ENCODE measurements around the gene PARD3B.

Gene PARD3B

GRCh38 chr2:204850581-204850980, 305.3 kb downstream of the PARD3B start:
- DNase-seq: no peak

GRCh38 chr2:204853905-204854304, 308.6 kb downstream of the PARD3B start:
- DNase-seq: no peak

- no peak for DNase-seq
These were observed 315.0 kb downstream of the PARD3B start for GRCh38 chr2:204860274-204860673.

- DNase-seq: no peak
These were observed 317.5 kb downstream of the PARD3B start for GRCh38 chr2:204862809-204863208.

GRCh38 chr2:204863336-204863735, 318.1 kb downstream of the PARD3B start:
- no peak for DNase-seq

GRCh38 chr2:204869132-204869823, 324.0 kb downstream of the PARD3B start:
- DNase-seq: no peak

- no peak for DNase-seq
These were observed 324.8 kb downstream of the PARD3B start for GRCh38 chr2:204870053-204870452.

GRCh38 chr2:204871231-204871953, 326.1 kb downstream of the PARD3B start:
- DNase-seq: no peak

GRCh38 chr2:204876311-204876710, 331.0 kb downstream of the PARD3B start:
- DNase-seq: no peak

GRCh38 chr2:204877691-204878090, 332.4 kb downstream of the PARD3B start:
- no peak for DNase-seq

- DNase-seq: no peak
These were observed 335.7 kb downstream of the PARD3B start for GRCh38 chr2:204880928-204881327.

GRCh38 chr2:204881655-204882054, 336.4 kb downstream of the PARD3B start:
- DNase-seq: no peak

- no peak for DNase-seq
These were observed 340.5 kb downstream of the PARD3B start for GRCh38 chr2:204885747-204886146.

- no peak for DNase-seq
These were observed 341.4 kb downstream of the PARD3B start for GRCh38 chr2:204886713-204887112.

GRCh38 chr2:204888222-204888621, 342.9 kb downstream of the PARD3B start:
- DNase-seq: no peak

- no peak for DNase-seq
These were observed 345.4 kb downstream of the PARD3B start for GRCh38 chr2:204890680-204891079.

GRCh38 chr2:204891739-204892138, 346.5 kb downstream of the PARD3B start:
- DNase-seq: no peak

GRCh38 chr2:204892506-204893255, 347.4 kb downstream of the PARD3B start:
- DNase-seq: no peak

- no peak for DNase-seq
These were observed 350.9 kb downstream of the PARD3B start for GRCh38 chr2:204896146-204896545.

GRCh38 chr2:204897561-204897960, 352.3 kb downstream of the PARD3B start:
- no peak for DNase-seq

GRCh38 chr2:204898928-204899640, 353.8 kb downstream of the PARD3B start:
- DNase-seq: no peak

GRCh38 chr2:204899983-204900382, 354.7 kb downstream of the PARD3B start:
- DNase-seq: no peak

- DNase-seq: no peak
These were observed 355.2 kb downstream of the PARD3B start for GRCh38 chr2:204900487-204900886.

Data from KG1 (cell line).